COLO668 (cell line): ENCODE data around the gene ZNF346.

Experiments used
- DNase-seq: peaks from one replicate; lab custom pipeline; 2025; ENCODE audit not compliant: unreplicated experiment; lab: John Stamatoyannopoulos, UW

The ZNF346 gene

DNA sequence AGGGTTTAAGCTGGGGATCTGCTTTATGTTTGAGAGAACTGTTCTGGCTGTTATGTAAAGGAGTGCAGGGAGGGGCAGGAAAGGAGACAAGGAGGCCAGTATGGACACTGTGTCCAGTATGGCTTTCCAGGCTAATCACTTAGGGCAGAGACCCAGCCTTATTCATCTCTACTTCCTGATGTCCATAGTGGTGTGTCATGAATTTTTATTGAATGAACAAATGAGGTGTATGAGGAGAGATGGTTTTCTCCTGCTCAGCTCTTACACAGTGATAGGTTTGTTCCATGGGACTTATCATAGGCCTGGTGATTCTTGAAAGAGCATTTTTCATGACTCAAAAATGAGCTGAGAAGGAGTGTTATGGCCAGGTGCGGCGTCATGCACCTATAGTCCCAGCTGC is 43.7 kb downstream of the ZNF346 start:
- no peak for DNase-seq

DNA sequence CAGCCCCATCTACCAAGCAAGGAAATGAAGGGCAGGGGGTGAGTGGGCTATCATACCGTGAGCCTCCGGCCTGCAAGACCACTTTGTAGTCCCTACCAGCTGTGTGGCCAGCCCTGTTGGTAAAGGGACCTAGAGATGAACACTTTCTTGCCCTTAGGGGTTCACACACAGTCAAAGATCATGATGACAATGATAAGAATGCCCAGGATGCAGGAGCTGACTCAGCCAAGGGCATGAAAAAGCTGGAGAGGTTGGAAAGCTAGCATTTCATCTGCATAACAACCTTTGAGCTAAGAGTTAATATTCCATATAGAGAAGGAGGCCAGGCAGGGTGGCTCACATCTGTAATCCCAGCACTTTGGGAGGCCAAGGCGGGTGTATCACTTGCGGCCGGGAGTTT is 45.0 kb downstream of the ZNF346 start:
- DNase-seq = no peak

DNA sequence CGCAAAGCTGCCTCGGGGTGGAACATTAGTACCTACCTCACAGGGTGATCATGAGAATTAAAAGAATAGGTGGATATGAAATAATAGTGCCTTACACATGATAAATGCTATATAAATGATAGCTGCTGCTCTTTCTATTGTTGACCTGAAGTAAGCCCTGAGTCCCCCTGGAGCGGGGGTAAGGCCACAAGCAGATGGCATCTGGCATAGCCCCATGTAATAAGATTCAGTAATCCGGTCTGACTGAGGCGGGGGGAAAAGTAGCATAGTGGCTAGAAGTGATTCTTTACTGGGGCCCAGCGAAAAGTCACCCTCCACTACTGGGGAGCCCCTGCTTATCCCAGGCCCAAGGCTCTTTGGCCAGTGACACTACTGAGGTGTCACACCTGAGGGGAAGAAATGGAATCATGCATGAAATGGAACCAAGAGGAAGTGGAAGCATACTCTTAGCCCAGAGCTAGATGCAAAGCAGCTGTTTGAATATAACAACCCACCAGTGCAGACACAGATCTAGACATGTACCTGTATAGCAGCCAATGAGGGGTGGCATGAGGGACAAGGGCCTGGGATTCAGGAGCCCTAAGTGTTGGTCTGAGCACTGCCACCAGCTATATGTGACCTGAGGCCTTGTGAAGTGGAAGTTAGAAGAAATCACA is 48.2 kb downstream of the ZNF346 start:
- DNase-seq = no peak

DNA sequence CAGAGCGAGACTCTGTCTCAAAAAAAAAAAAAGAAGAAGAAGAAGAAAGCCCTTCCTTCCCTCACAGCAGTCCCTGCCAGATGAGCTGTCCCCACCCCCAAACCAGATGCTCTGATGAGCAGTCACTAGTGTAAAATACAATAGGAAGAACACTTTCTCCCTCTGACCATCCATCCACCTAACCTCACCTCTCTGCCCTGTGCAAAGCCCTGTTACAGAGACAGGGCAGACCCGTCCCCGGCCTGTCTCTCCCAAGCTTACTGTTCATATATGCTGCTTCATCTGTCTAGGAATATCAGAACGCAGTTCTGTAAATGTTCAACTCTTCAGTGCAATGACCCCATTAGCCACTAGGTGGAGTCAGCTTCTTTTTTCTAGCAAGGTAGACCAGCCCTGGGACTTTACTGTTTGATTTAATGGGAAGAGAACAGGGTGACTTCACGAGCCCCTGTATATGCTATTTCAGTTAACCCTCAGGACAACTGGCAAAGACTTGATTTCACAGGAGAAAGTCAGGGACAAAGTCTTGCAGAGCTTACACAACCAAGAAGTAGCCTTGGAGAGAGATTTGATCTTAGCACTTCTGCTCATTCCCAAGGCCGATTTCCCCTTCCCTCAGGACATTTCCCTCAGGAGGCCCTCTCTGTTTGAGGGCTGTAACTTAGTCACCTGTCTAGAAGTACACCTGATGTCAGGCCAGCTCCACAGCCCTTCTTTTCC is 49.3 kb downstream of the ZNF346 start:
- peak; percentile 69 for DNase-seq

DNA sequence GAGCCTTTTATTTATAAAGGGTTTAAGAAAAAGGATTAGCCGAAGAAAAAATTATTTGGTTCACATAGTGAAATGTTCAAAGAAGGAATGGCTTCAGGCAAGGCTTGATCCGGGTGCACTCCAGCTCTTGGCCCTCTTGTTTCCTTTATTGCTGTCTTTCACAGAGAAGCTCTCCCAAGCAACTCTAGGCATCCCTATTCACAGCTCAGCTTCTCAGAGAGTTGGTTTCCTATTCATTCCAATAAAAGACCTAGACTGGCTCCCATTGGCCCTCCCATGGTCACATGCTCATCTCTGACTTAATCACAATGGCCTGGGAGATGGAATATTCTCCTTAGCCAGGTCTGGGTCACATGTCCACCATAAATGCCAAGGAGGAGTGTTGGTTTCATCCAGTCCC is 54.8 kb downstream of the ZNF346 start:
- no peak for DNase-seq

DNA sequence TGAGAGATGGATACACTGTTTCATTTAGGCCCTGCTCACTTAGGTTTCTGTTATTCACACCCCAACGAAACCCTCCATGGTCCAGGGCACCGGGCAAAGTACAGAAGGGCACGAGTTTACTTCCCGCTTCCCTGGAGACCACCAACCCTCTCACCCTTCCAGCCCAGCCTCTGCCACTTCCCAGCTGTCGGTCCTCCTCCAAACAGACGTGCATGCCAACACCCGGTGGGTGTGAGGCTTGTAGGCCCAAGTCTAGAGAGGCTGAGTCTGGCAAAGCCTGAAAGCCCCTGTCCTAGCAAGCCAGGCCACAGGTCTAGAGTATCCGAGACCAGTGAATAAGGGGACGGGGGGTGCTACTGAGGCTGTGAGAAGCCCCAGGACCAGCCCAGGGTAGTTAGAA is 57.1 kb downstream of the ZNF346 start:
- DNase-seq = no peak

DNA sequence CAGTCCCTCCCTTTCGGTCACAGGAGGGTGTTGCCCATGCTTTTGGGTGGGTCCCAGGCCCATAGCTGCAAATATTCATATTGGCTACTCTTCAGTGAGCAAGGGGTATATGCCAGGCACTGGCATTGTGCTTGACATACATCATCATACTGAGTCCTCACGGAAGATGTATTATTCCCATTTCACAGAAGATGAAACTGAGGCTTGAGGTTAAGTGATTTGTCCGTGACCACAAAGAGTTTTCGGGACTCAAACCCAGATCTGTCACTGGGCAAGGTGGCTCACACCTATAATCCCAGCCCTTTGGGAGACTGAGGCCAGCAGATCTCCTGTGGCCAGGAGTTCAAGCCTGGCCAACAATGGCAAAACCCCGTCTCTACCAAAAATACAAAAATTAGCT is 57.8 kb downstream of the ZNF346 start:
- DNase-seq = no peak

DNA sequence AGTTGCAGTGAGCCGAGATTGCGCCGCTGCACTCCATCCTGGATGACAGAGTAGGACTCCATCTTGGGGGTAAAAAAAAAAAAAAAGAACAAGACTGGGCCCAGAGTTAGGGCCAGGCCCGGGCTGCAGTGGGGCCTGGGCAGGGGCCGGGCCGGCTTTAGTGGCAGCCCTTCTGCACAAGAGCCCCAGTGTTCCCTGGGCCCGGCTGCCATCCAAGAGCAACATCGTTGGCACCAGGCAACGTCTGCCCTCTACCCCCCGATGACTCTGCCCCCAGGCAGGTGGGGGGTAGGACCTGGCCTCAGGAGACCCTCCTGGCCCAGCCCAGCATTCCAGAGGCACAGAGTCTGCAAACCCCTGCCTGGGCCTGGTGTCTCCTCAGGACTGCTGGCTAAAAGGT is 59.4 kb downstream of the ZNF346 start:
- DNase-seq = no peak

DNA sequence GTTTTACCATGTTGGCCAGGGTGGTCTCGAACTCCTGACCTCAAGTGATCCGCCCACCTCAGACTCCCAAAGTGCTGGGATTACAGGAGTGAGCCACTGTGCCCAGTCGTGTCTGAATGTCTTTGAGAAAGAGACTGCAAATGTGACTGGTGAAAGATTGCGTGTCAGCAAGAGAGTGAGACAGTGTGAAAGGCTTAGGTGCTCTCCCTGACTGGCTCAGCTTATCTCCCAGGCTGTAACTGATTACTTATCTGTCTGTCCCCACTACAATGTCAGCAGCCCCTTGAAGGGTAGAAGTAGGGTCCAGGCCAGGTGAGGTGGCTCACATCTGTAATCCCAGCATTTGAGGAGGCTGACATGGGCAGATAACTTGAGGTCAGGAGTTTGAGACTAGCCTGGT is 60.9 kb downstream of the ZNF346 start:
- DNase-seq = no peak

DNA sequence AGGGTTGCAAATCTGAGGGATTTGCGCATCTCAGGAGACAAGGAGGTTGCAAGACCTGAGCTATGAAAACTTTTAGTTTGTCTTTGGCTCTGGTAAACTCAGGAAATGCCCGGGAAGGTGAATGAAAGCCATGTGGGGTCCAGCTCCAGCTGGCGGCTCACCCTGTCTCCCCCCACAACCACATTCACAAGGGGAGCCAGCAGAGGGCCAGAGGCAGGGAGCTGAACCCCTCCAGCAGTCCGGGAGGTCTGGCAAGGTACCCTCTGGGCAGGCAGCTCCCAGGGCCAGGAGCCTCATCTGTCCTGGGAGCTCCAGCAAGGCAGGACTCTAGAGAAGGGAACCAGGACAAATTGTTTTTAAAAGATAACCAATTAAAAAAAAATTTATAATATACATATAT is 61.7 kb downstream of the ZNF346 start:
- DNase-seq = no peak

DNA sequence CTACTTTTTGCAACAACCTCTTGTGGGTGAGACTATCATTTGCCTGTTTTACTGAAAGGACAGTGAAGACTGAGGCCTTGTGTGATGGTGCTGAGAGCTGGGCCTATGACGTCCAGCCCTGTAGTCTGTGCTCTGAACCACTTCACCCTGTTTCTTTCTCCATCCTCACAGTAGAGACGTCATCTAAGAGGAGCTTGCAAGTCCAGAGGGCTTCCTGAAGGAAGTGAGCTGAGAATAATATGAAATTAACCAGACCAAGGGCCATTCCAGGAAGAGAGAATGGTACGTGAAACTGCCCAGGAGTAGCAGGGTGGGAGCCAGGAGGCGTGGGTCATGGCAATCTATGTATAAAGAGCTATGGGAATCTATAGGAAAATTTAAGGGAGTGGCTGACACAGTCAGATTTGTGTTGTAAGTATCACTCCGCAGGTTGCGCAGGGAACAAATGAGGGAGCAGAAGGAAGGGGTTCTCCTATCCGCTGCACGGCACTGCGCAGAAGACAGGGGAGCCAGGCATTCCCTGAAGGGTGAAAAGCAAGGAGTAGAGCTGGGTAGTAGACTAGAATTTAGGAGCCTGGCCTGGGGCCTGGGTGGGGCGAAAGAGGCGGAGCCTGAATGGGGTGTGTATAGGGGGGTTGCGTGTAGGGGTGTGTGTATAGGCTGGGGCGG is 63.6 kb downstream of the ZNF346 start:
- no peak for DNase-seq

DNA sequence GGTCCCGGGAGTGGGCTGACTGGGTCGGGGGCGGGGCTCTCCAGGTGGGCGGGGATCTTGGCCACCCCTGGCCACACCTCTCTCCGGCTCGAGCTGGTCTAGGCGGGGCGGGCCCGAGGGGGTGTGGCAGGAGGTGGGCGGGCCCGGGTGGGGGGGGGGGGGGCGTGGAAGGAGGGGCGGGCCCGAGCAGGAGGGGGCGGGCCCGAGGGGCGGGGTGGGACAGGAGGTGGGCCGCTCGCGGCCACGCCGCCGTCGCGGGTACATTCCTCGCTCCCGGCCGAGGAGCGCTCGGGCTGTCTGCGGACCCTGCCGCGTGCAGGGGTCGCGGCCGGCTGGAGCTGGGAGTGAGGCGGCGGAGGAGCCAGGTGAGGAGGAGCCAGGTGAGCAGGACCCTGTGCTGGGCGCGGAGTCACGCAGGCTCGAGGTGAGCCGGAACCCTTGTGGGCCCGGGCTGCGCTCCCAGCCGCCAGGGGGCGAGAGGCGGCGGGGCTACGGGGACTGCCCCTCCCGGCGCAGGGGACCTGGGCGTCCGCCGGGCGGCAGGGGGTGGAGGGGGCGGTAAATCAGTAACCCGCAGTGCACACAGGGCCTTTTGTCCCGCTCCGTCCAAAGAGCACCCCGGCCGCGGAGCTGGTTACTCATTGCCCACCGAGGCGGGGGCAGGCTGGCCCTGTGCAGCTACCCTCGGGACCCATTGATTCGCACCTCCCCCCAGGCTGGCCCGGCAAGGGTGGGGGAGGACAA is 64.3 kb downstream of the ZNF346 start, which contains the start of gene FGFR4:
Gene FGFR4 (plus strand): TSS at position 262 of the 744 bp plus-strand sequence. CDS start 2,688 bp downstream, outside the sequence.
- peak; percentile 84 for DNase-seq

DNA sequence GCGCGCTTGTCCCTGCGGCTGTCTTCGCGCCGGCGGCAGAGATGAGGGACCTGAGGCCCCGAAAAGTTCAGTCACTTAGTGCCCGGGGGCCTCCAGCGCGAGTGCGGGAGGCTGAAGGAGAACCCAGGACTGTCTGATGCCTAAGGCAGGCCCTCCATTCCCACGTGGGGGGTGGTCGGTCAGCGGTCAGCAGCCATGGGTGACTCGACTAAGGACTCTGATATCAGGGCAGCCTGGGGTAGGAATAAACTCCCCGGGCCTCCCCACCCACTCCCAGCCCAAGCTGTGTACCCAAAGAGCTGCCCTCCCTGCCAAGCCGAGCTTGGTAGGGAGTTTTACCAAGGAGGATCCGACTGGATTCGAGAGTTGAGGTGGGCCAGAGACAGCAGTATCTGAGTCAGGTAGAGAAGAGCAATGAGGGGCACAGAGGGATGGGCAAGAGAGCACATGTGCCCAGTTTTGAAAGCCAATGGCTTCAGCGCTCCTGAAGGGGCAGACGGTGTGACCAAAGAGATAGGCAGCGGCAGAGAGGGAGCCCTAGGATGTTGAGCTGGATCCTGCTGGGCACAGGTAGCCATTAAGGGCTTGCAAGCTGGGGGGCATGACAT is 65.0 kb downstream of the ZNF346 start:
- DNase-seq = no peak

DNA sequence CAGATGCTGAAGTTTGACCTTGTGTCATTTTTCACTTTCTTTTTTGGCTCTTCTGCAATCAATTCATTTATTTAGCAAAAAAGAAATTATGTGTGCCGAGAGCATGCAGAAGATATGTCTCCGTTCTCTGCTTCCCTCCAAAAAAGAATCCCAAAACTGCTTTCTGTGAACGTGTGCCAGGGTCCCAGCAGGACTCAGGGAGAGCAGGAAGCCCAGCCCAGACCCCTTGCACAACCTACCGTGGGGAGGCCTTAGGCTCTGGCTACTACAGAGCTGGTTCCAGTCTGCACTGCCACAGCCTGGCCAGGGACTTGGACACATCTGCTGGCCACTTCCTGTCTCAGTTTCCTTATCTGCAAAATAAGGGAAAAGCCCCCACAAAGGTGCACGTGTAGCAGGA is 66.6 kb downstream of the ZNF346 start:
- DNase-seq = no peak

DNA sequence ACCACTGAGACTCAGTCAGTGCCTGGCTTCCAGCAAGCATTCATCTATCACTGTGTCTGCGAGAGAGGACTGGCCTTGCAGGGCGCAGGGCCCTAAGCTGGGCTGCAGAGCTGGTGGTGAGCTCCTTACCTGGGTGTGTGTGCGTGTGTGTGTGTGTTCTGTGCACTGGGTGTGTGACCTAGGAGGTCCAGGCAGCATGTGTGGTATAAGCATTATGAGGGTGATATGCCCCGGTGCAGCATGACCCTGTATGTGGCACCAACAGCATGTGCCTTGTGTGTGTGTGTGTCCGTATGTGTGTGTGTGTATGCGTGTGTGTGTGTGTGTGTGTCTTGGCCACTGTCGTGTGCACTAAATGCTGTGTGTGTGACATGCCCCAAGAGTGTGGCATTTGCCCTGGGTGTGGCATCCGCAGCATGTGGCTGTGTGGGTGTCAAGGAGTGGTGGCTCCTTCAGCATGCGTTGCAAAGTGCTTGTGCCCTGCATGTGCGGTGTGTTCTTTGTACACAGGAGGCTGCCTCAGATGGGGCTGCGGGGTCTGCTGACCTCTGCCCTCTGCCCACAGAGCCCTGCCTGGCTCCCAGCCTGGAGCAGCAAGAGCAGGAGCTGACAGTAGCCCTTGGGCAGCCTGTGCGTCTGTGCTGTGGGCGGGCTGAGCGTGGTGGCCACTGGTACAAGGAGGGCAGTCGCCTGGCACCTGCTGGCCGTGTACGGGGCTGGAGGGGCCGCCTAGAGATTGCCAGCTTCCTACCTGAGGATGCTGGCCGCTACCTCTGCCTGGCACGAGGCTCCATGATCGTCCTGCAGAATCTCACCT is 67.5 kb downstream of the ZNF346 start:
- no peak for DNase-seq

DNA sequence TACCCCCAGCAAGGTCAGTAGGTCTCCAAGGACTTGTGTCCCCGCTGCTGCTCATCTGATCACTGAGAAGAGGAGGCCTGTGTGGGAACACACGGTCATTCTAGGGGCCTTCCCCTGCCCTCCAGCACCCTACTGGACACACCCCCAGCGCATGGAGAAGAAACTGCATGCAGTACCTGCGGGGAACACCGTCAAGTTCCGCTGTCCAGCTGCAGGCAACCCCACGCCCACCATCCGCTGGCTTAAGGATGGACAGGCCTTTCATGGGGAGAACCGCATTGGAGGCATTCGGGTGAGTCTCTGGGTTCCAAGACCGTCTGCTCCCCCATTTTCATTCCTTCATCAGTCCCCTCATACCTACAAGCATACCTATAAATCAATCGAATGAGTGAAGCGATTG is 68.3 kb downstream of the ZNF346 start:
- no peak for DNase-seq

DNA sequence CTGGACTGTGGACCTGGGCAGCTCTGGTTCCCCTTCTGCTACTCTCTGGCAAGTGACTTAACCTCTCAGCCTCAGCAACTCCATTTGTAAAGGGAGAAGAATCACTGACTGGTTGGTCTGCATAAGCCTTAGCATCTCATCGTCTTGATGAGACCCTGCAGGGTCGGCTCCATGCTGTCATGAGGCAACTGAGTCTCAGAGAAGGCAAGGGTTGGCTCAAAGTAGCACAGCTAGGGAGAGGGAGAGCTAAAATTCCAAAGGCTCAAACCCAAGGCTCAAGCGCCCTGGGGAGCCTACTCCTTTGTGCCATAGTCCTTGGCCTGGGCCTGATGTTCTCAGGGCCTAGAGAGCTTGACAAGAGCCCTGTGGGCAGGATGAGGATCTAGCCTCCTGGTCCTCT is 68.7 kb downstream of the ZNF346 start:
- no peak for DNase-seq

DNA sequence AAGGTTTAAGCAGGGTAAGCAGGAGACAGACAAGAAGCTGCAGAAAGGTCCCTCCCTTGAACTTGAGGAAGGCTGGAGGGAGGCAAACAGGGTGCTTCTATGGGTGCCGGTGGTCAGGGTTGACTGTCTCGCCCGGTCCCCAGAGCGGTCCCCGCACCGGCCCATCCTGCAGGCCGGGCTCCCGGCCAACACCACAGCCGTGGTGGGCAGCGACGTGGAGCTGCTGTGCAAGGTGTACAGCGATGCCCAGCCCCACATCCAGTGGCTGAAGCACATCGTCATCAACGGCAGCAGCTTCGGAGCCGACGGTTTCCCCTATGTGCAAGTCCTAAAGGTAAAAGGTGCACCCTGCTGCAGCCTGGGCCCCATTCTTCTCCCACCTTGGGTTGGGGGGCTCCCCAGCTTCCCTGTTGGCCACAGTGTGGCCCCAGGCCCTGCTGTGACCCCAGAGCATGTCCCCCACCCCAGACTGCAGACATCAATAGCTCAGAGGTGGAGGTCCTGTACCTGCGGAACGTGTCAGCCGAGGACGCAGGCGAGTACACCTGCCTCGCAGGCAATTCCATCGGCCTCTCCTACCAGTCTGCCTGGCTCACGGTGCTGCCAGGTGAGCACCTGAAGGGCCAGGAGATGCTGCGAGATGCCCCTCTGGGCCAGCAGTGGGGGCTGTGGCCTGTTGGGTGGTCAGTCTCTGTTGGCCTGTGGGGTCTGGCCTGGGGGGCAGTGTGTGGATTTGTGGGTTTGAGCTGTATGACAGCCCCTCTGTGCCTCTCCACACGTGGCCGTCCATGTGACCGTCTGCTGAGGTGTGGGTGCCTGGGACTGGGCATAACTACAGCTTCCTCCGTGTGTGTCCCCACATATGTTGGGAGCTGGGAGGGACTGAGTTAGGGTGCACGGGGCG is 69.9 kb downstream of the ZNF346 start:
- DNase-seq = no peak

DNA sequence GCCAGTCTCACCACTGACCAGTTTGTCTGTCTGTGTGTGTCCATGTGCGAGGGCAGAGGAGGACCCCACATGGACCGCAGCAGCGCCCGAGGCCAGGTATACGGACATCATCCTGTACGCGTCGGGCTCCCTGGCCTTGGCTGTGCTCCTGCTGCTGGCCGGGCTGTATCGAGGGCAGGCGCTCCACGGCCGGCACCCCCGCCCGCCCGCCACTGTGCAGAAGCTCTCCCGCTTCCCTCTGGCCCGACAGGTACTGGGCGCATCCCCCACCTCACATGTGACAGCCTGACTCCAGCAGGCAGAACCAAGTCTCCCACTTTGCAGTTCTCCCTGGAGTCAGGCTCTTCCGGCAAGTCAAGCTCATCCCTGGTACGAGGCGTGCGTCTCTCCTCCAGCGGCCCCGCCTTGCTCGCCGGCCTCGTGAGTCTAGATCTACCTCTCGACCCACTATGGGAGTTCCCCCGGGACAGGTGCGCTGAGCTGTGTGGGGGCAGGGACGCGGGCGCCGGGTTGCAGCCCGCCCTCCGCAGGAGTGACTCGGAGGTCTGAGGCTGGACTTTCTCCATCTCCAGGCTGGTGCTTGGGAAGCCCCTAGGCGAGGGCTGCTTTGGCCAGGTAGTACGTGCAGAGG is 70.7 kb downstream of the ZNF346 start:
- DNase-seq = no peak
